GM04503 (cell line): ENCODE measurements around the gene PARD6G.
A peak's percentile ranks its signal among the peaks of the same experiment; 100 is the strongest.
"Not testable (repeated sequence)": the region's sequence is repeated elsewhere in the genome, so short reads cannot be mapped to it uniquely, and the experiment has no call there.

Source experiments
- DNase-seq: peaks from one replicate; pipeline ENCODE4 v3.0.0-alpha.2; 2012; ENCODE audit warnings: low read depth

Gene PARD6G

GRCh38 chr18:80247393-80247841 lies at the start of gene PARD6G:
Gene PARD6G, minus strand, starts transcription at chr18:80247514. Its CDS starts 166 bp downstream, at chr18:80247348.
- DNase-seq, result no peak

GRCh38 chr18:80262241-80263033 lies 15.1 kb upstream of the PARD6G start:
- not testable (repeated sequence) for DNase-seq

- no peak for DNase-seq
Observed at GRCh38 chr18:80259610-80260009, 12.3 kb upstream of the PARD6G start.

- no peak for DNase-seq
Observed at GRCh38 chr18:80258640-80259039, 11.3 kb upstream of the PARD6G start.

- DNase-seq, result not testable (repeated sequence)
Observed at GRCh38 chr18:80257579-80258543, 10.5 kb upstream of the PARD6G start.

- no peak for DNase-seq
Observed at GRCh38 chr18:80254971-80255500, 7.7 kb upstream of the PARD6G start.

- DNase-seq, result no peak
Observed at GRCh38 chr18:80253871-80254492, 6.7 kb upstream of the PARD6G start.

GRCh38 chr18:80253236-80253635 lies 5.9 kb upstream of the PARD6G start:
- DNase-seq, result no peak

GRCh38 chr18:80252136-80252535 lies 4.8 kb upstream of the PARD6G start:
- peak; percentile 27 for DNase-seq

GRCh38 chr18:80251700-80252099 lies 4.4 kb upstream of the PARD6G start:
- no peak for DNase-seq

- no peak for DNase-seq
Observed at GRCh38 chr18:80250740-80251364, 3.5 kb upstream of the PARD6G start.

- DNase-seq, result no peak
Observed at GRCh38 chr18:80249217-80250093, 2.1 kb upstream of the PARD6G start.

- DNase-seq, result no peak
Observed at GRCh38 chr18:80246445-80247392, 595 bp downstream of the PARD6G start.

GRCh38 chr18:80245781-80246444 lies 1.4 kb downstream of the PARD6G start:
- DNase-seq, result no peak

GRCh38 chr18:80244956-80245730 lies 2.2 kb downstream of the PARD6G start:
- no peak for DNase-seq

- no peak for DNase-seq
Observed at GRCh38 chr18:80244167-80244566, 3.1 kb downstream of the PARD6G start.

GRCh38 chr18:80243204-80243603 lies 4.1 kb downstream of the PARD6G start:
- DNase-seq, result no peak
